HG02884 (cell line): Measurements from ENCODE around the gene KLHL3.
"Not testable (repeated sequence)": the region's sequence is repeated elsewhere in the genome, so short reads cannot be mapped to it uniquely, and the experiment has no call there.

ENCODE experiments used
- ATAC-seq: cut with Tn5 transposase; IDR thresholded peaks from one replicate; pipeline ENCODE4 v1.9.1; 2021; ENCODE audit warnings: mild to moderate bottlenecking, moderate library complexity; ENCODE audit not compliant: unreplicated experiment

The KLHL3 gene

GRCh38 chr5:137735555-137736284, at the start of gene KLHL3:
KLHL3 (minus strand) TSS chr5:137736089; CDS start chr5:137735646, 443 bp downstream.
- ATAC-seq, result peak; percentile 44

DNA sequence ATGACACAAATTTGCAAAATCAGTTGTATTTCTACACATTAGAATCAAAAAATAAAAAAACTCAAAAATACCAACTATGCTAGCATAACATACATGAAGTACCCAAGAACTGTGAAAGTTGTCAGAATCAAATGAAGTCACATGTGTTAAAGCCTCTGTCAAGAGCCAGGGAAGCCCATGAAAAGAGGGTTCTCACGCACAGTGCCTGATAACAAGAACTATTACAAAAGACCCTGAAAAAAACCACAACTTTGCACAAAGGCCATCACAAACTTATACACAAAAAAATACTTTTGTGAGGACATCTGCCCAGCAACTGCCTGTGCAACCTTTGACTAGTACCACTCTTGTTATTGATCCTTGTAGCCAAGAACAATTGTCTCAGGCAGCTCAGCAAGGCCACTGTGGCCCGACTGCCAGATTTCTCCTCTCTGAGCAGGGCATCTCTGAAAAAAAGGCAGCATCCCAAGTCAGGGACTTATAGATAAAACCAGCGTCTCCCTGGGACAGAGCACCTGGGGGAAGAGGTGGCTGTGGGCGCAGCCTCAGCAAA, 47.2 kb upstream of the KLHL3 start:
- no peak for ATAC-seq

GRCh38 chr5:137782055-137782454, 46.2 kb upstream of the KLHL3 start:
- ATAC-seq, result no peak

- no peak for ATAC-seq
These were observed 43.1 kb upstream of the KLHL3 start for GRCh38 chr5:137778772-137779564.

DNA sequence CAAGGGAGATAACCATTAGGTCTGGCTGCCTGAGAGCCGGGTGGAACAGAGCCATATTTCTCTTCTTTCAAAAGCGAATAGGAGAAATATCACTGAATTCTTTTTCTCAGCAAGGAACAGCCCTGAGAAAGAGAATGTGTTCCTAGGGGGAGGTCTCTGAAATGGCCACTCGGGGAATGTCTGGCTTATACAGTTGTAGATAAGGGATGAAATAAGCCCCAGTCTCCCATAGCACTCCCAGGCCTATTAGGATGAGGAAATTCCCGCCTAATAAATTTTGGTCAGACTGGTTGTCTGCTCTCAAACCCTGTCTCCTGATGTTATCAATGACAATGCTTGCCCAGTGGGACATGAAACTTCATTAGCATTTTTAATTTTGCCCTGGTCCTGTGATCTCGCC, 32.0 kb upstream of the KLHL3 start:
- not testable (repeated sequence) for ATAC-seq

GRCh38 chr5:137761566-137761965, 25.7 kb upstream of the KLHL3 start:
- no peak for ATAC-seq

DNA sequence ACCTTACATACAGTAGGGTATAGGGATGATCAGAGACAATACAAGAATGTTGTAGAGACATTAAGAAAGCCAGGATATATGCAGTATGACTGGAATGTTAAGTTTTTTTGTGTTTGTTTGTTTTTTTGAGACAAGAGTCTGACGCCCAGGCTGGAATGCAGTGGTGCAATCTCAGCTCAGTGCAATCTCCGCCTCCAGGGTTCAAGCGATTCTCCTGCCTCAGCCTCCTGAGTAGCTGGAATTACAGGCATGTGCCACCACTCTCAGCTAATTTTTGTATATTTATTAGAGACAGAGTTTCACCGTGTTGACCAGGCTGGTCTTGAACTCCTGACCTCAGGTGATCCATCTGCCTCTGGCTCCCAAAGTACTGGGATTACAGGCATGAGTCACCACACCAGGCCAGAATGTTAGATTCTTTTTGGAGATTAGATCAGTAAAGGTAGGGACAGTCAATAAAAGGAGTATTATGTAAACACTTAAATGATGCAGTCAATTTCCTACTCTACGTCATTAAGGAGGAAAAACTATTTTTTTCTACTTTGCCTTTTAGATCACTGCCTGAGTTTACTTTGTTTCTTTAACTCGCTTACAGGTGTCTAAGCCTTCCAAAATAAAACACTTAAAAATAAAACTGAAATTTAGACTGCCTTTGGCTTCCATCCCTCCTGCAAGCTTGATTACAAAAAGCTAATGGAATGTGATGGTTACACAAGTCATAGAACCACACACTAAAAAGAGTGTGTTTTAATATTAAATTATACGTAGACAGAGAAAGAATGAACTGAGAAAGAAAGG, 25.0 kb upstream of the KLHL3 start:
- ATAC-seq, result no peak

DNA sequence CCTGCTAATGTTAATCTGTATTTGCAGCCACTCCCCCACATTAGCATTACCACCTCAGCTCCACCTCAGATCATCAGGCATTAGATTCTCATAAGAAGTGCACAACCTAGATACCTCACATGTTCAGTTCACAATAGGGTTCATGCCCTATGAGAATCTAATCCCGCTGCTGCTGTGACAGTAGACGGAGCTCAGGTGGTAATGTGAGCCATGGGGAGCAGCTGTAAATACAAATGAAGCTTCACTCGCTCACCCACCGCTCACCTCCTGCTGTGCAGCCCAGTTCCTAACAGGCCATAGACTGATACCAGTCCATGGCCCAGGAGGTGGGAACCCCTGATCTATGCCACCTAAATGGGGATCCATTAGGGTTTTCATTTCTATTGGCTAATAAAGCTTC, 24.4 kb upstream of the KLHL3 start:
- ATAC-seq, result no peak

GRCh38 chr5:137758715-137759306, 22.9 kb upstream of the KLHL3 start:
- peak; percentile 31 for ATAC-seq

GRCh38 chr5:137758121-137758520, 22.2 kb upstream of the KLHL3 start:
- ATAC-seq, result no peak

DNA sequence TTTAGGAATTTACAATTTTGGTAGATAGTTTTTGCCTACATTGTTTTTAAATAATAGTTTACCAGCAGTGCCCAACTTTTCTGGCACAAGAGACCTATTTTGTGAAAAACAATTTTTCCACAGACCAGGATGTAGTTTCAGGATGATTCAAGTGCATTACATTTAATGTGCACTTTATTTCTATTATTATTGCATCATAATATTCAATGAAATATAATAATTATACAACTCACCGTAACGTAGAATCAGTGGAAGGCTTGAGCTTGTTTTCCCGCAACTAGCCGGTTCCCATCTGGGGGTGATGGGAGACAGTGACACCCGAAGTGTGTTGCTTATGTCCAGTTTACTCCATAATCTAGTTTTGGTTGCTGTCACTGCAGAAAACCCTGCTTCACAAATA, 21.7 kb upstream of the KLHL3 start:
- ATAC-seq, result no peak

- peak; percentile 19 for ATAC-seq
These were observed 19.3 kb upstream of the KLHL3 start for GRCh38 chr5:137754961-137755762.

DNA sequence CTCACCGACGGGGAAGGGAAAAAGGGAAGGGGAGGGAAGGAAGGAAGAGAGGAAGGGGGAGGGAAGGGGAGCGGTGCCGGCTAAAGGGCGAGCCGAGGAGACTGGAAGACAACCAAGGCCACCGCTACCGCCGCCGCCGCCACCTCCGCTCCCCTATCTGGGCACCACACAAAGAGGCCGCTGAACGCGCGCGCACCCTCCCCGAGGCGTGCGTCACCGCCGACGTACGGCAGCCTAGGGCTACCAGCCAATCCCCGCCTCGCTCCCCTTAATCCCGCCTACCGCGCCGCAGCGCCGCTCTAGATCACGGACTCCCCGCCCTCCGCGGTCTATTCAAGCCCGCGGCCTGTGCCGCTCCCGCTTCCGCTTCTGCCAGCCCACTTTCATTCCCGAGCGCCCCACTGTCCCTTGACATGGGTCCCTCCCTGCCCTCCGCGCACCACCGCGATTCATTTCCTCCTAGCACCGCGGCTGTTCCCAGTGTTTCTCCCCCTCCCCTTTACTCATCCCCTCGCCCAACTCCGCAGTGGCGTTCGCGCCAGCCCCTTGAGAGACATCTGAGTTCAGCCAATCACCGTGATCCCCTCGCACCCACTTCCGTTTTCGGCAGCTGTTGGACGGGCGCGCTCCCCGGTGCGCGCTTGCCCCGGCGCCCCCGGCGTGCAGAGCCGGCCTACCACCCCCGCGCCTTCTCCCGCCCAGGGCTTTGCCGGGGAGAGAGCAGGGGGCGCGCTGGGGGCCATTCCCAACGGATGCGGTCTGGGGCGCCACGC, 18.5 kb upstream of the KLHL3 start, which contains the start of gene HNRNPA0:
TSS of gene HNRNPA0 (minus strand) at position 176 of the 773 bp plus-strand sequence. CDS start 297 bp downstream, outside the sequence.
- peak; percentile 68 for ATAC-seq

- peak; percentile 10 for ATAC-seq
These were observed 17.9 kb upstream of the KLHL3 start for GRCh38 chr5:137753691-137754187.

DNA sequence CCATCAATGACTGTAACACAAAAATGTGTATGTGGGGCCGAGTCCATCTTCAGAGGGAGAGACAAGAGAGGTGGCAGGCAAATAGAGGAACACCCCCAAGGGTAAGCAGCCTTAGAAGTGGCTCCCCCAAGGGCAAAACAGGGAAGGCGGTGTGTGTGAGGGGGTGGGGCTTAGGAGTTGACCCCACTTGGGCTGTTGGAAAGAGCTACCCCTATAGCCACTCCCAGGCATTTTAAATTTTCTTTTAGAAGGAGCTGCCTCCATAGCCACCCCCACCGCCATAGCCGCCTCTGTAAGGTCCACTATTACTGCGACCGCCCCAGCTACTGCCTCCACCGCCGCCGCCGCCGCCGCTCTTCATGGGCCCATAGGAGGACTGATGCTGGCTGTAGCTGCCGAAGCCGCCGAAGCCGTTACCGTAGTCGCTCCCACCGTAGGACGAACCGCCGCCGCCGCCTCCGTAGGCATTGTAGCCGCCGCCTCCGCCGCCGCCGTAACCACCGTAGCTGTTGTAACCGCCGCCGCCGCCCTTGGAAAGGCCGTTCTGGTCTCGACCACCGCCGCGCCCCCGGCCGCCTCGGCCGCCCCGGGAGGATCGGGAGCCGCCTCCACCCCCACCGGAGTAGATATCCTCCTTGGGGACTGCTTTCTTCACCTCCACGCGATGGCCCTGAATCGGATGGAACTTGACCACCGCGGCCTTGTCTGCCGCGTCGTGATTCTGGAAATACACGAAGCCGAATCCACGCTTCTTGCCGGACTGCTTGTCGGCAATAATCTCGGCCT, 17.2 kb upstream of the KLHL3 start:
- ATAC-seq, result no peak

- no peak for ATAC-seq
These were observed 16.1 kb upstream of the KLHL3 start for GRCh38 chr5:137751869-137752491.

GRCh38 chr5:137750436-137750835, 14.5 kb upstream of the KLHL3 start:
- ATAC-seq, result no peak

GRCh38 chr5:137747848-137748247, 12.0 kb upstream of the KLHL3 start:
- ATAC-seq, result no peak
